Aortic smooth muscle cell (primary cell): ENCODE data around the gene RNF227. TPM values are rescaled to one million over a fixed set of nuclear protein-coding genes. Genes with fewer than 3 reads are reported as not detected.

ENCODE experiments used
- total RNA-seq: library from RNA; depleted of rRNA; stranded (reverse); fragments of >200 nt; gene quantifications from 2 replicates; pipeline ENCODE4 v1.2.3, GENCODE V29; 2014

RNF227 gene
- total RNA-seq = 0.87 and 3.7 TPM in 2 replicates

GRCh38 chr17:7915611-7916384, at the start of gene RNF227:
Gene RNF227, minus strand, starts transcription at chr17:7916289. Its CDS starts 94 bp downstream, at chr17:7916195.

DNA sequence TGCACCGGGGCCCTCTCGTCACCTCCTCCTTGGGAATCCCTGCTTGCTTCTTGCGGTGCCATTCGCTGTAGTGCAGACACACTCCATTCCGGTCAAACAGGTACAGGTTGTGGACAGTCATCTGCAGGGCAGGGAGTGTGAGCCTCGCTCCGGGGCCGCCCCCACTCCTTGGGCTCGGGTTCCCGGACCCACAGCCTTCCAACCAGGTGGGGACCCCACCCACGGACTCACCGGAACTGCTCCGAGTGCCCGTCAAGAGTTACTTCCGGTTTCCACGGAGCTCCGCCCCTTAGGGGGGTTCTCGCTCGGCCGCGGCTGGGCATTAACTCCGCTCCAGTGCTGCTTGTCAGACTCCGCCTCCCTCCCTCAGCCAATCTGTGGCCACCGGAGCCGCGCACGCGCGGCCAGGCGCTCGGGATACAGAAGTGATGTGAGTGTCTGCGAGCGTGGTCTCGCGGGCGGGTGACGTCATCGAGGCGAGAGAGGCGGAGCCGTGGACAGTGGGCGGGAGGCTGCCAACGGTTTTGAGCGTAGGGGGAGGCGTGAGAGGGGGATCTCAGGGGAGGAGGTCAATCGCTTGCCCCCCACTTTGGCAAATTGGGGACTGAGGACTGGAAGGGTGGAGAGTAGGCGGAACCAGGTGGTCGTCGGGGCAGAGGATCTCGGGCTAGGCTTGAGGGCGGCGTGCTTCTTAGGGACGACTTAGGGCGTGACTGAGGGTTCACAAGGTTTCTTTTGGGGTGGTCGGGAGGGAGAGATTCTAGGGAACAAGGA, 15.8 kb upstream of the RNF227 start, which contains the start of the genes CNTROB and TRAPPC1:
Gene CNTROB, plus strand, starts transcription at position 498 of the 774 bp plus-strand sequence. CDS start 874 bp downstream, outside the sequence.
Gene TRAPPC1, minus strand, starts transcription at position 238 of the 774 bp plus-strand sequence. Its CDS starts 117 bp downstream, at position 121.

DNA sequence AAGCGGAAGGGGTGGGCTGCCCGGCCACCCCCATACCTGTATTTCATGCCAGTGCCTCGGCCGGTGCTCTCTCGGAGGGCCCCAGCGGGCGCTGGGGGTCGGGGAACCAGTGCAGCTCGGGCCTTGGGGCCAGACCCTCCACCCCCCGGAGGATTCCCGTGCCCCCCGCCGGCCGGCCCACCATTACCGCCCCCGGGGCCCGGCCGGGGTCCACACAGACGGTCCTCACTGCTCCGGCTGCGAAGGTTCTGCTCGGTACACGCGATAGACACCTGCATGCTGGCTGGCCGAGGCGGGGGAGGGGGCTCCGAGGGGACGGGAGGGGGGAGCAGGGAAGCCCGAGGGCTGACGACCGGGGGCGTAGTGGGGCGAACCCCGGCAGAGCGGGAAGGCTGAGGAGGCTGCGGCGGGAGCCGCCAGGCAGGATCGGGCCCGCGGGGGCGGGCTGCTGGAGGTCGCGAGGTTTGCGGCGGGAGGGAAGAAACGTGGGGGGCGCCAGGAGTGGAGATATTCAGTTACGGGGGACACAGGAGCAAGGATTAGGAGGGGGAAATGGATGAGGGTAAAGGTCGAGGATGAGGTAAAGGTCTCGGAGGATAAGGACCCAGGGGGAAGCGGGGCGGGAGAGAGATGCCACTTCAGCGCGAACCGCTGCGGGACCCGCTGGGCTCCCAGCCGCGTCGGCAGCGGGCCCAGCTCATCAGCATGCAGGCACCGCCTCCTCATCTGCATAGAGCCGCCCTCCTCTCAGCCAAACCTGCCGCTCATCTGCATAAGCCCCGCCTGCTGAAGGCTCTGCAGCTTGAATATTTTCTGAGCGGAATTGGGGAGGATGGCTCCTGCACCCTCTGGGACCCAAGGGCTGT, 13.3 kb upstream of the RNF227 start, which contains the start of gene KCNAB3:
Gene KCNAB3, minus strand, starts transcription at position 699 of the 866 bp plus-strand sequence. Its CDS starts 421 bp downstream, at position 278.

GRCh38 chr17:7888184-7888920, 27.7 kb downstream of the RNF227 start, which contains the start of gene CHD3:
Gene CHD3, plus strand, starts transcription at chr17:7888789. Its CDS starts 212 bp downstream, at chr17:7889001.

Other genes with a start within 250 kb of the RNF227 start
- 14.1 and 19.5 TPM in 2 replicates for gene TP53, start 228.8 kb downstream of the RNF227 start, total RNA-seq
- gene WRAP53, start 227.8 kb downstream of the RNF227 start, total RNA-seq = 3.3 and 4.9 TPM in 2 replicates
- under 0.01 and 0.12 TPM in 2 replicates for gene EFNB3, start 211.1 kb downstream of the RNF227 start, total RNA-seq
- 0.12 and 0.13 TPM in 2 replicates for gene DNAH2, start 198.5 kb downstream of the RNF227 start, total RNA-seq
- gene KDM6B, start 82.1 kb downstream of the RNF227 start, total RNA-seq = 3.6 and 3.9 TPM in 2 replicates
- 0.37 and 0.40 TPM in 2 replicates for gene TMEM88, start 61.2 kb downstream of the RNF227 start, total RNA-seq
- 92.8 and 145 TPM in 2 replicates for gene NAA38, start 58.7 kb downstream of the RNF227 start, total RNA-seq
- 9.4 and 9.9 TPM in 2 replicates for gene CYB5D1, start 58.3 kb downstream of the RNF227 start, total RNA-seq
- gene CHD3, start 27.5 kb downstream of the RNF227 start, total RNA-seq = 135 and 146 TPM in 2 replicates
- gene KCNAB3, start 13.6 kb upstream of the RNF227 start, total RNA-seq = 0.13 and 0.25 TPM in 2 replicates
- gene TRAPPC1, start 15.7 kb upstream of the RNF227 start, total RNA-seq = 51.5 and 60.6 TPM in 2 replicates
- 21.5 and 30.1 TPM in 2 replicates for gene CNTROB, start 15.9 kb upstream of the RNF227 start, total RNA-seq
- not detected in 2 replicates for gene GUCY2D, start 86.3 kb upstream of the RNF227 start, total RNA-seq
- gene ALOX15B, start 122.8 kb upstream of the RNF227 start, total RNA-seq = not detected in 2 replicates
- not detected in 2 replicates for gene ALOX12B, start 171.4 kb upstream of the RNF227 start, total RNA-seq
- gene ALOXE3, start 202.2 kb upstream of the RNF227 start, total RNA-seq = not detected in 2 replicates
- gene HES7, start 207.8 kb upstream of the RNF227 start, total RNA-seq = 0.12 TPM in 1 of 2 replicates, not detected in the other
- gene PER1, start 236.1 kb upstream of the RNF227 start, total RNA-seq = 9.4 and 10.9 TPM in 2 replicates
- gene VAMP2, start 246.7 kb upstream of the RNF227 start, total RNA-seq = 7.1 and 10.4 TPM in 2 replicates